K562 (cell line): Measurements from ENCODE around the gene LASP1. TPM values are rescaled to one million over a fixed set of nuclear protein-coding genes. Genes with fewer than 3 reads are reported as not detected.
A peak's percentile ranks its signal among the peaks of the same experiment; 100 is the strongest.

ENCODE experiments used
- CTCFL ChIP-seq: IDR thresholded peaks from 2 replicates; pipeline ENCODE4 v1.6.1; 2011; ENCODE audit warnings: borderline replicate concordance, low read depth, mild to moderate bottlenecking, moderate library complexity, low read length; ENCODE audit not compliant: insufficient read depth, poor library complexity, severe bottlenecking
- KAT2B ChIP-seq: IDR thresholded peaks from one replicate; pipeline ENCODE4 v1.6.1; 2012; ENCODE audit warnings: low read depth, mild to moderate bottlenecking, control low read depth, inconsistent platforms, low read length, moderate library complexity
- MYBL2 ChIP-seq, 2 experiments: fragments of 450-650 bp in 1 of 2; sonication (generic) in 1 of 2; formaldehyde crosslinking in 1 of 2; IDR thresholded peaks; 2 replicates each; pipeline versions ENCODE4 v1.6.1 to v1.8.1; 2017 to 2022; ENCODE audit warnings: borderline replicate concordance in 1 of 2, inconsistent platforms in 1 of 2, low read depth in 1 of 2, mild to moderate bottlenecking in 1 of 2, missing genetic modification reagents in 1 of 2, moderate library complexity in 1 of 2
- NR0B1 ChIP-seq: fragments of 450-650 bp; IDR thresholded peaks from one replicate; pipeline ENCODE4 v1.6.1; 2018; ENCODE audit warnings: mild to moderate bottlenecking, moderate library complexity; ENCODE audit not compliant: partially characterized antibody
- NR2C1 ChIP-seq, 2 experiments: fragments of 450-650 bp; IDR thresholded peaks; 2 replicates each; pipeline ENCODE4 v1.6.1; 2017; ENCODE audit warnings: mild to moderate bottlenecking in 2 of 2, antibody characterized with exemption in 1 of 2, inconsistent platforms in 1 of 2, missing compliant biosample characterization in 1 of 2, missing genetic modification characterization in 1 of 2
- RAD21 ChIP-seq, 2 experiments: fragments of 250-450 bp in 1 of 2; fragments of 450-650 bp in 1 of 2; sonication (Bioruptor Pico) in 1 of 2; formaldehyde crosslinking in 1 of 2; IDR thresholded peaks in 1 of 2; conservative IDR thresholded peaks in 1 of 2; 2 replicates each; pipeline versions ENCODE4 v1.4.0 to v1.8.0; 2020 to 2022; ENCODE audit warnings: mild to moderate bottlenecking in 2 of 2, moderate library complexity in 1 of 2
- SUPT5H ChIP-seq: fragments of 450-650 bp; IDR thresholded peaks from 2 replicates; pipeline ENCODE4 v1.6.1; 2016
- TRIM28 ChIP-seq: fragments of 450-650 bp; IDR thresholded peaks from 2 replicates; pipeline ENCODE4 v1.6.1; 2017
- ZBED1 ChIP-seq: IDR thresholded peaks from 2 replicates; pipeline ENCODE4 v1.6.1; 2014
- ZEB2 ChIP-seq: fragments of 450-650 bp; IDR thresholded peaks from 2 replicates; pipeline ENCODE4 v1.6.1; 2016
- ZSCAN29 ChIP-seq: fragments of 450-650 bp; IDR thresholded peaks from 2 replicates; pipeline ENCODE4 v1.6.1; 2017
- polyA plus RNA-seq, 8 experiments: library from polyadenylated mRNA; depleted of rRNA in 4 of 8; stranded (reverse) in 5 of 8; unstranded in 3 of 8; fragments of >200 nt; fragmentation: Nextera tagmentation in 2 of 8; fragmentation: Illumina TruSeq in 1 of 8; extraction: Ambion mirVana in 2 of 8; extraction: Trizol in 1 of 8; gene quantifications; 2 replicates each; pipeline versions ENCODE4 v1.2.1 to v1.2.3, GENCODE V29; 2011 to 2014; ENCODE audit warnings: inconsistent platforms in 1 of 8, missing spikeins in 1 of 8
- total RNA-seq, 7 experiments: library from RNA; depleted of rRNA in 6 of 7; stranded (reverse); fragments of >200 nt in 6 of 7; fragmentation: Illumina TruSeq in 2 of 7; extraction: Trizol in 2 of 7; gene quantifications; 2 replicates each; pipeline versions ENCODE4 v1.2.1 to v1.2.3, GENCODE V29; 2011 to 2021; ENCODE audit warnings: low replicate concordance in 1 of 7
- TF ChIP-seq, protein P1 (sequence below): fragments of 250-450 bp; sonication (Bioruptor Pico); IDR thresholded peaks from 2 replicates; pipeline ENCODE4 v1.4.0; 2020
- TF ChIP-seq, protein P2 (sequence below): fragments of 250-450 bp; sonication (Bioruptor Pico); IDR thresholded peaks from 2 replicates; pipeline ENCODE4 v1.5.0; 2021; ENCODE audit warnings: mild to moderate bottlenecking, borderline replicate concordance

The LASP1 gene
- total and polyA plus RNA-seq, 9 of the 15 experiments (the other 6 are each of a cell fraction or from before 2014, with no cell fraction given) = 23.0 to 125 (median 55.3) TPM

GRCh38 chr17:38824899-38825761 lies 44.7 kb upstream of the LASP1 start, which contains the start of gene CWC25 (continued):
- TF ChIP-seq, protein P1, sequence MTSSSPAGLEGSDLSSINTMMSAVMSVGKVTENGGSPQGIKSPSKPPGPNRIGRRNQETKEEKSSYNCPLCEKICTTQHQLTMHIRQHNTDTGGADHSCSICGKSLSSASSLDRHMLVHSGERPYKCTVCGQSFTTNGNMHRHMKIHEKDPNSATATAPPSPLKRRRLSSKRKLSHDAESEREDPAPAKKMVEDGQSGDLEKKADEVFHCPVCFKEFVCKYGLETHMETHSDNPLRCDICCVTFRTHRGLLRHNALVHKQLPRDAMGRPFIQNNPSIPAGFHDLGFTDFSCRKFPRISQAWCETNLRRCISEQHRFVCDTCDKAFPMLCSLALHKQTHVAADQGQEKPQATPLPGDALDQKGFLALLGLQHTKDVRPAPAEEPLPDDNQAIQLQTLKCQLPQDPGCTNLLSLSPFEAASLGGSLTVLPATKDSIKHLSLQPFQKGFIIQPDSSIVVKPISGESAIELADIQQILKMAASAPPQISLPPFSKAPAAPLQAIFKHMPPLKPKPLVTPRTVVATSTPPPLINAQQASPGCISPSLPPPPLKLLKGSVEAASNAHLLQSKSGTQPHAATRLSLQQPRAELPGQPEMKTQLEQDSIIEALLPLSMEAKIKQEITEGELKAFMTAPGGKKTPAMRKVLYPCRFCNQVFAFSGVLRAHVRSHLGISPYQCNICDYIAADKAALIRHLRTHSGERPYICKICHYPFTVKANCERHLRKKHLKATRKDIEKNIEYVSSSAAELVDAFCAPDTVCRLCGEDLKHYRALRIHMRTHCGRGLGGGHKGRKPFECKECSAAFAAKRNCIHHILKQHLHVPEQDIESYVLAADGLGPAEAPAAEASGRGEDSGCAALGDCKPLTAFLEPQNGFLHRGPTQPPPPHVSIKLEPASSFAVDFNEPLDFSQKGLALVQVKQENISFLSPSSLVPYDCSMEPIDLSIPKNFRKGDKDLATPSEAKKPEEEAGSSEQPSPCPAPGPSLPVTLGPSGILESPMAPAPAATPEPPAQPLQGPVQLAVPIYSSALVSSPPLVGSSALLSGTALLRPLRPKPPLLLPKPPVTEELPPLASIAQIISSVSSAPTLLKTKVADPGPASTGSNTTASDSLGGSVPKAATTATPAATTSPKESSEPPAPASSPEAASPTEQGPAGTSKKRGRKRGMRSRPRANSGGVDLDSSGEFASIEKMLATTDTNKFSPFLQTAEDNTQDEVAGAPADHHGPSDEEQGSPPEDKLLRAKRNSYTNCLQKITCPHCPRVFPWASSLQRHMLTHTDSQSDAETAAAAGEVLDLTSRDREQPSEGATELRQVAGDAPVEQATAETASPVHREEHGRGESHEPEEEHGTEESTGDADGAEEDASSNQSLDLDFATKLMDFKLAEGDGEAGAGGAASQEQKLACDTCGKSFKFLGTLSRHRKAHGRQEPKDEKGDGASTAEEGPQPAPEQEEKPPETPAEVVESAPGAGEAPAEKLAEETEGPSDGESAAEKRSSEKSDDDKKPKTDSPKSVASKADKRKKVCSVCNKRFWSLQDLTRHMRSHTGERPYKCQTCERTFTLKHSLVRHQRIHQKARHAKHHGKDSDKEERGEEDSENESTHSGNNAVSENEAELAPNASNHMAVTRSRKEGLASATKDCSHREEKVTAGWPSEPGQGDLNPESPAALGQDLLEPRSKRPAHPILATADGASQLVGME (CRISPR knock-in tag) = no peak
- peak; percentile 51; the same call in 1 of the 2 replicates for TF ChIP-seq MYBL2 (IDR thresholded peaks at IDR 0.05; ENCODE audit: low read depth)
- no peak for TF ChIP-seq MYBL2 (CRISPR knock-in tag; IDR thresholded peaks at IDR 0.05; ENCODE audit: borderline replicate concordance)
- TF ChIP-seq ZBED1 = no peak; the same call in 1 of the 2 replicates
- TF ChIP-seq NR0B1 = no peak
- TF ChIP-seq RAD21 (CRISPR knock-in tag; conservative IDR thresholded peaks at IDR 0.05 in 1 of 2, IDR thresholded peaks at IDR 0.05 in 1 of 2) = no peak
- TF ChIP-seq ZSCAN29 = no peak
- TF ChIP-seq ZEB2 = no peak
- peak; percentile 91 for TF ChIP-seq NR2C1 (IDR thresholded peaks at IDR 0.05)
- peak; percentile 94 for TF ChIP-seq NR2C1 (tag; IDR thresholded peaks at IDR 0.05)
- TF ChIP-seq TRIM28 = peak; percentile 18; the same call in 1 of the 2 replicates
- TF ChIP-seq, protein P2, sequence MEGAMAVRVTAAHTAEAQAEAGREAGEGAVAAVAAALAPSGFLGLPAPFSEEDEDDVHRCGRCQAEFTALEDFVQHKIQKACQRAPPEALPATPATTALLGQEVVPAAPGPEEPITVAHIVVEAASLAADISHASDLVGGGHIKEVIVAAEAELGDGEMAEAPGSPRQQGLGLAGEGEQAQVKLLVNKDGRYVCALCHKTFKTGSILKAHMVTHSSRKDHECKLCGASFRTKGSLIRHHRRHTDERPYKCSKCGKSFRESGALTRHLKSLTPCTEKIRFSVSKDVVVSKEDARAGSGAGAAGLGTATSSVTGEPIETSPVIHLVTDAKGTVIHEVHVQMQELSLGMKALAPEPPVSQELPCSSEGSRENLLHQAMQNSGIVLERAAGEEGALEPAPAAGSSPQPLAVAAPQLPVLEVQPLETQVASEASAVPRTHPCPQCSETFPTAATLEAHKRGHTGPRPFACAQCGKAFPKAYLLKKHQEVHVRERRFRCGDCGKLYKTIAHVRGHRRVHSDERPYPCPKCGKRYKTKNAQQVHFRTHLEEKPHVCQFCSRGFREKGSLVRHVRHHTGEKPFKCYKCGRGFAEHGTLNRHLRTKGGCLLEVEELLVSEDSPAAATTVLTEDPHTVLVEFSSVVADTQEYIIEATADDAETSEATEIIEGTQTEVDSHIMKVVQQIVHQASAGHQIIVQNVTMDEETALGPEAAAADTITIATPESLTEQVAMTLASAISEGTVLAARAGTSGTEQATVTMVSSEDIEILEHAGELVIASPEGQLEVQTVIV (CRISPR knock-in tag) = no peak
- TF ChIP-seq SUPT5H = peak; percentile 91
- TF ChIP-seq KAT2B = no peak
- TF ChIP-seq CTCFL = no peak
